ENCODE results near the gene FAM3D.

The FAM3D gene

DNA sequence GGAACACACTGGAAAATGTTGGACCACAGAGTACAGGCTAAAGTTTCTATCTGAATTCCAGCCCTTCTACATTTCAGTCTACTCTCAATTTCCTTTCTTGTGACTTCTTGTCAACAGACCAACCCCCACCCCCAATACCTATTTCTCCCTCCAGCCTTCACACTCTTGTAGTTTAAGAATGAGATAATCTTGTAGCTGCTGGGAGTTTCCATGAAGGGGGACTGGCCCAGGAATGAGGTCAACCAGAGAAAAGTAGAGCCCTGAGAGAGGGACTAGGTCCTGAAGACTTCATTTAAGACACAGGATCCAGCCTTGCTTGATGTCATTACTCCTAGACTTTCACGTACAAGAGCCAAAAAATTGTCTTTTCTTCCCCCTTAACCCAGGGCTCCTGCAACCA, 59.9 kb downstream of the FAM3D start:
- Histone ChIP-seq H3K4me1 (no peaks in the 10 kb centered on the region), H3K9me3 (no peaks in the 10 kb centered on the region), H3K4me3 (ENCODE audit: low read depth, low read length) (no peak overlapping the region), H3K27me3 (no peaks in the 10 kb centered on the region), H3K36me3 (no peaks in the 10 kb centered on the region)
- no peak for DNase-seq
- TF ChIP-seq, protein P1, sequence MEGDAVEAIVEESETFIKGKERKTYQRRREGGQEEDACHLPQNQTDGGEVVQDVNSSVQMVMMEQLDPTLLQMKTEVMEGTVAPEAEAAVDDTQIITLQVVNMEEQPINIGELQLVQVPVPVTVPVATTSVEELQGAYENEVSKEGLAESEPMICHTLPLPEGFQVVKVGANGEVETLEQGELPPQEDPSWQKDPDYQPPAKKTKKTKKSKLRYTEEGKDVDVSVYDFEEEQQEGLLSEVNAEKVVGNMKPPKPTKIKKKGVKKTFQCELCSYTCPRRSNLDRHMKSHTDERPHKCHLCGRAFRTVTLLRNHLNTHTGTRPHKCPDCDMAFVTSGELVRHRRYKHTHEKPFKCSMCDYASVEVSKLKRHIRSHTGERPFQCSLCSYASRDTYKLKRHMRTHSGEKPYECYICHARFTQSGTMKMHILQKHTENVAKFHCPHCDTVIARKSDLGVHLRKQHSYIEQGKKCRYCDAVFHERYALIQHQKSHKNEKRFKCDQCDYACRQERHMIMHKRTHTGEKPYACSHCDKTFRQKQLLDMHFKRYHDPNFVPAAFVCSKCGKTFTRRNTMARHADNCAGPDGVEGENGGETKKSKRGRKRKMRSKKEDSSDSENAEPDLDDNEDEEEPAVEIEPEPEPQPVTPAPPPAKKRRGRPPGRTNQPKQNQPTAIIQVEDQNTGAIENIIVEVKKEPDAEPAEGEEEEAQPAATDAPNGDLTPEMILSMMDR (IDR thresholded peaks at IDR 0.05; ENCODE audit: low read depth, low read length), result no peak

- DNase-seq, result no peak
- no peaks in the 10 kb centered on the region for H3K4me1 ChIP-seq
- no peaks in the 10 kb centered on the region for H3K36me3 ChIP-seq
- no peak overlapping the region for H3K4me3 ChIP-seq (ENCODE audit: low read depth, low read length)
- TF ChIP-seq, protein P1 (IDR thresholded peaks at IDR 0.05; ENCODE audit: low read depth, low read length), result no peak
- no peaks in the 10 kb centered on the region for H3K9me3 ChIP-seq
- H3K27me3 ChIP-seq, result no peaks in the 10 kb centered on the region
Observed at GRCh38 chr3:58604031-58604430, 62.5 kb downstream of the FAM3D start.

GRCh38 chr3:58603606-58604005, 63.0 kb downstream of the FAM3D start:
- Histone ChIP-seq H3K27me3 (no peaks in the 10 kb centered on the region), H3K4me3 (ENCODE audit: low read depth, low read length) (no peak overlapping the region), H3K36me3 (no peaks in the 10 kb centered on the region), H3K4me1 (no peaks in the 10 kb centered on the region), H3K9me3 (no peaks in the 10 kb centered on the region)
- no peak for DNase-seq
- TF ChIP-seq, protein P1 (IDR thresholded peaks at IDR 0.05; ENCODE audit: low read depth, low read length), result no peak

- Histone ChIP-seq H3K4me1 (no peaks in the 10 kb centered on the region), H3K4me3 (ENCODE audit: low read depth, low read length) (no peak overlapping the region), H3K36me3 (no peaks in the 10 kb centered on the region), H3K9me3 (no peaks in the 10 kb centered on the region), H3K27me3 (no peaks in the 10 kb centered on the region)
- TF ChIP-seq, protein P1 (IDR thresholded peaks at IDR 0.05; ENCODE audit: low read depth, low read length), result no peak
- DNase-seq, result no peak
Observed at GRCh38 chr3:58597770-58598310, 68.7 kb downstream of the FAM3D start.

GRCh38 chr3:58596834-58597518, 69.6 kb downstream of the FAM3D start:
- DNase-seq, result no peak
- no peaks in the 10 kb centered on the region for H3K27me3 ChIP-seq
- TF ChIP-seq, protein P1 (IDR thresholded peaks at IDR 0.05; ENCODE audit: low read depth, low read length), result no peak
- no peak overlapping the region for H3K4me3 ChIP-seq (ENCODE audit: low read depth, low read length)
- H3K4me1 ChIP-seq, result no peaks in the 10 kb centered on the region
- H3K36me3 ChIP-seq, result no peaks in the 10 kb centered on the region
- no peaks in the 10 kb centered on the region for H3K9me3 ChIP-seq

DNA sequence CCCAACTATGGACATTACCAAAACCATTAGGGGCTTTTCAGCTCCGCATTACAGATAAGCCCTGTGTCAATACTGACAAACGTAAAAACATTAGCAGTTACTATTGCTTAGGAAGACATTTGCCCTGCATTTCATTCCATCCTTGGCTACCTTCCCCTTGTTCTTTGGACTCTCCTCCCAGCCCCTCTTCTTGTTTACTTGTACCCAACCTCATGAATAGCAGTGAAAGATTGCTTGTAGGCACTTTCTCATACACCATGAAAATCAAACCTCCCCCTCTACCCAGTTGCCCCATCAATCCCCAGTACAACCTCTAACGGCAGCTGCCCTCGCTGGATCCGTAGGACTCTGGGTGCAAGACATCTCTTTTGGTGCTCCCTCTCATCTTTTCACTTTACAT, 72.5 kb downstream of the FAM3D start:
- no peaks in the 10 kb centered on the region for H3K4me1 ChIP-seq
- no peaks in the 10 kb centered on the region for H3K36me3 ChIP-seq

More for the DNA sequence above, 72.5 kb downstream of the FAM3D start:
- Histone ChIP-seq H3K27me3 (no peaks in the 10 kb centered on the region), H3K4me3 (ENCODE audit: low read depth, low read length) (no peak overlapping the region), H3K9me3 (no peaks in the 10 kb centered on the region)
- DNase-seq, result no peak
- TF ChIP-seq, protein P1 (IDR thresholded peaks at IDR 0.05; ENCODE audit: low read depth, low read length), result no peak
